Gastrocnemius medialis (tissue), 4 donors: ENCODE data around the gene TMEM222. TPM values are rescaled to one million over a fixed set of nuclear protein-coding genes. Genes with fewer than 3 reads are reported as not detected.

Source experiments
- ATAC-seq, 2 donors: fragments of 150-250 bp; one replicate each; pipeline ENCODE4 v1.9.1; 2016
- DNase-seq, 2 donors: peaks; one replicate each; pipeline ENCODE4 v3.0.0-alpha.2; 2019
- H3K27ac ChIP-seq, 4 donors: fragments of 200-600 bp; sonication (generic); 1 replicate in 1 of 4; 2 replicates in 3 of 4; pipeline ENCODE4 v1.5.1; 2016 to 2018; ENCODE audit warnings: mild to moderate bottlenecking in 2 of 4, moderate library complexity in 1 of 4
- H3K27me3 ChIP-seq, 3 donors: fragments of 200-600 bp; sonication (generic) in 2 of 3; 1 replicate in 1 of 3; 2 replicates in 2 of 3; pipeline versions ENCODE4 v1.5.1 to v1.6.0; 2016 to 2019; ENCODE audit warnings: mild to moderate bottlenecking in 1 of 3, moderate library complexity in 1 of 3
- H3K36me3 ChIP-seq, 2 donors: fragments of 200-600 bp; sonication (generic) in 1 of 2; one replicate each; pipeline ENCODE4 v1.5.1; 2017 to 2018
- H3K4me1 ChIP-seq, 2 donors: fragments of 200-600 bp; sonication (generic) in 1 of 2; one replicate each; pipeline ENCODE4 v1.5.1; 2016 to 2017; ENCODE audit warnings: mild to moderate bottlenecking in 2 of 2
- H3K4me3 ChIP-seq, 4 donors: fragments of 200-600 bp; sonication (generic) in 3 of 4; 1 replicate in 1 of 4; 2 replicates in 3 of 4; pipeline ENCODE4 v1.5.1; 2016 to 2019; ENCODE audit warnings: mild to moderate bottlenecking in 2 of 4
- H3K9me3 ChIP-seq, 3 donors: fragments of 200-600 bp; sonication (generic) in 2 of 3; 1 replicate in 1 of 3; 2 replicates in 2 of 3; pipeline ENCODE4 v1.5.1; 2016 to 2019
- POLR2A ChIP-seq, 2 donors: fragments of 450-650 bp; IDR thresholded peaks; one replicate each; pipeline ENCODE4 v1.6.1; 2017; ENCODE audit warnings: antibody characterized with exemption in 2 of 2, mild to moderate bottlenecking in 2 of 2, moderate library complexity in 2 of 2
- in situ Hi-C, 4 donors: fragments of 200-750 bp; cut with MboI; loops; one replicate each; pipeline versions ENCODE4 v1.15.0 to v1.8.0; 2017; ENCODE audit warnings: low sequenced_read_pairs in 4 of 4
- intact Hi-C: fragments of 100-400 bp; cut with DNase I; formaldehyde crosslinking; loops from one replicate; pipeline ENCODE4 v1.15.1; 2023; ENCODE audit warnings: low total_unique reads
- total RNA-seq, 4 donors: library from RNA; depleted of rRNA; stranded (reverse); fragments of >200 nt; gene quantifications; one replicate each; pipeline versions ENCODE4 v1.1.0 to v1.2.3, GENCODE V29; 2016
- TF ChIP-seq, protein P1 (sequence below), 5 experiments: fragments of 450-650 bp in 3 of 5; fragments of 200-600 bp in 2 of 5; sonication (generic) in 2 of 5; IDR thresholded peaks in 4 of 5; conservative IDR thresholded peaks in 1 of 5; 1 replicate in 4 of 5; 2 replicates in 1 of 5; pipeline ENCODE4 v1.5.1; 2016 to 2019; ENCODE audit warnings: antibody characterized with exemption in 5 of 5, mild to moderate bottlenecking in 3 of 5, moderate library complexity in 3 of 5

The TMEM222 gene
- total RNA-seq, 4 donors from 2014 or later, result 16.5 to 21.9 (median 17.8) TPM

GRCh38 chr1:27365372-27366112 lies 43.6 kb downstream of the TMEM222 start:
- H3K4me1 ChIP-seq, result peaks cover 22 to 23% of the 10 kb centered on the region in 2 donors
- H3K27me3 ChIP-seq, result no peaks in the 10 kb centered on the region
- peak; percentile 57 to 64 for TF ChIP-seq POLR2A (IDR thresholded peaks at IDR 0.05)
- TF ChIP-seq, protein P1, sequence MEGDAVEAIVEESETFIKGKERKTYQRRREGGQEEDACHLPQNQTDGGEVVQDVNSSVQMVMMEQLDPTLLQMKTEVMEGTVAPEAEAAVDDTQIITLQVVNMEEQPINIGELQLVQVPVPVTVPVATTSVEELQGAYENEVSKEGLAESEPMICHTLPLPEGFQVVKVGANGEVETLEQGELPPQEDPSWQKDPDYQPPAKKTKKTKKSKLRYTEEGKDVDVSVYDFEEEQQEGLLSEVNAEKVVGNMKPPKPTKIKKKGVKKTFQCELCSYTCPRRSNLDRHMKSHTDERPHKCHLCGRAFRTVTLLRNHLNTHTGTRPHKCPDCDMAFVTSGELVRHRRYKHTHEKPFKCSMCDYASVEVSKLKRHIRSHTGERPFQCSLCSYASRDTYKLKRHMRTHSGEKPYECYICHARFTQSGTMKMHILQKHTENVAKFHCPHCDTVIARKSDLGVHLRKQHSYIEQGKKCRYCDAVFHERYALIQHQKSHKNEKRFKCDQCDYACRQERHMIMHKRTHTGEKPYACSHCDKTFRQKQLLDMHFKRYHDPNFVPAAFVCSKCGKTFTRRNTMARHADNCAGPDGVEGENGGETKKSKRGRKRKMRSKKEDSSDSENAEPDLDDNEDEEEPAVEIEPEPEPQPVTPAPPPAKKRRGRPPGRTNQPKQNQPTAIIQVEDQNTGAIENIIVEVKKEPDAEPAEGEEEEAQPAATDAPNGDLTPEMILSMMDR (IDR thresholded peaks at IDR 0.05 in 4 of 5, conservative IDR thresholded peaks at IDR 0.05 in 1 of 5), result no peak
- H3K9me3 ChIP-seq, result no peaks in the 10 kb centered on the region
- DNase-seq (peak; percentile 82 to 88), ATAC-seq (peak; percentile 79 to 80)
- in situ Hi-C loops, result no loop called here
- H3K4me3 ChIP-seq, result peak overlapping the region; percentile 71 to 95 (median 77)
- intact Hi-C loops, result loop anchor here (1.0 to 2.0 kb wide), 5 partner anchors 23 to 131 kb away; partner anchors contain the start of genes GPR3, TMEM222 and WDTC1
- H3K36me3 ChIP-seq, result peaks cover 0 to 28% of the 10 kb centered on the region in 2 donors
- peak overlapping the region; percentile 91 to 99 (median 96) for H3K27ac ChIP-seq

- TF ChIP-seq, protein P1 (IDR thresholded peaks at IDR 0.05 in 4 of 5, conservative IDR thresholded peaks at IDR 0.05 in 1 of 5), result no peak
- Histone ChIP-seq H3K27me3 (no peaks in the 10 kb centered on the region), H3K4me3 (peak overlapping the region; percentile 71 to 95 (median 77)), H3K36me3 (peaks cover 0 to 24% of the 10 kb centered on the region in 2 donors), H3K27ac (peak overlapping the region; percentile 91 to 99 (median 96)), H3K9me3 (no peaks in the 10 kb centered on the region), H3K4me1 (peaks cover 22 to 23% of the 10 kb centered on the region in 2 donors)
- DNase-seq, result peak; percentile 58 to 74
- ATAC-seq, result peak; percentile 54 to 61
- in situ Hi-C loops, result no loop called here
- intact Hi-C loops, result loop anchor here (2.0 kb wide), 2 partner anchors 23 to 65 kb away; no protein-coding TSS in a partner anchor
Measured at GRCh38 chr1:27366113-27366410, 44.1 kb downstream of the TMEM222 start.

GRCh38 chr1:27366411-27367159 lies 44.6 kb downstream of the TMEM222 start, which contains the start of gene MAP3K6:
MAP3K6 (minus strand) TSS chr1:27366961; CDS start chr1:27366597, 364 bp downstream.
- H3K4me1 ChIP-seq, result peaks cover 22 to 23% of the 10 kb centered on the region in 2 donors
- peak within 1 kb of the TSS; percentile 91 to 99 (median 96) for H3K27ac ChIP-seq
- ATAC-seq (peak; percentile 68 to 76), DNase-seq (peak; percentile 83)
- TF ChIP-seq, protein P1 (IDR thresholded peaks at IDR 0.05 in 4 of 5, conservative IDR thresholded peaks at IDR 0.05 in 1 of 5), result peak; percentile 8 to 35 (median 31)
- peak; percentile 59 to 64 for TF ChIP-seq POLR2A (IDR thresholded peaks at IDR 0.05)
- H3K27me3 ChIP-seq, result no peaks in the 10 kb centered on the region
- peaks cover 0 to 19% of the 10 kb centered on the region in 2 donors for H3K36me3 ChIP-seq
- in situ Hi-C loops, result no loop called here
- H3K4me3 ChIP-seq, result peak within 1 kb of the TSS; percentile 71 to 95 (median 80)
- intact Hi-C loops, result loop anchor here (2.0 kb wide), 2 partner anchors 22 to 66 kb away; no protein-coding TSS in a partner anchor
- H3K9me3 ChIP-seq, result no peaks in the 10 kb centered on the region

GRCh38 chr1:27367160-27367650 lies 45.2 kb downstream of the TMEM222 start:
- Histone ChIP-seq H3K27ac (peak overlapping the region; percentile 91 to 99 (median 96)), H3K4me1 (peaks cover 22 to 23% of the 10 kb centered on the region in 2 donors), H3K36me3 (peaks cover 0 to 12% of the 10 kb centered on the region in 2 donors), H3K27me3 (no peaks in the 10 kb centered on the region), H3K4me3 (peak overlapping the region; percentile 57 to 95 (median 80)), H3K9me3 (no peaks in the 10 kb centered on the region)
- DNase-seq (no peak), ATAC-seq (no peak)
- TF ChIP-seq, protein P1 (IDR thresholded peaks at IDR 0.05 in 4 of 5, conservative IDR thresholded peaks at IDR 0.05 in 1 of 5), result no peak
- no peak for TF ChIP-seq POLR2A (IDR thresholded peaks at IDR 0.05)
- in situ Hi-C loops, result no loop called here
- intact Hi-C loops, result loop anchor here (2.0 kb wide), 2 partner anchors 22 to 66 kb away; no protein-coding TSS in a partner anchor
